HCT116 (cell line): ENCODE data around the gene MYO5C. TPM values are rescaled to one million over a fixed set of nuclear protein-coding genes. Genes with fewer than 3 reads are reported as not detected.

Experiments
- ATAC-seq: fragments of 200-7000 bp; cut with Tn5 transposase; 2 replicates; pipeline ENCODE4 v1.9.1; 2020; ENCODE audit warnings: mild to moderate bottlenecking, moderate library complexity
- BruUV-seq: library from RNA; stranded (reverse); fragments of 400-500 nt; replicated peaks from 2 replicates; lab custom pipeline; 2021; lab: Mats Ljungman, UMichigan
- CTCF ChIA-PET: fragments of 300-600 bp; sonication (Branson Sonifier 250); formaldehyde crosslinking; loops from one replicate; lab custom pipeline; 2021; ENCODE audit warnings: antibody characterized with exemption; lab: Charles Lee
- POLR2A ChIA-PET: fragments of 300-600, 350-600 bp; sonication (Branson Sonifier 250); formaldehyde crosslinking; loops from one replicate; lab custom pipeline; 2021; ENCODE audit warnings: antibody characterized with exemption; lab: Charles Lee
- RAD21 ChIA-PET, 2 experiments: fragments of 300-600 bp; sonication (Branson Sonifier 250); formaldehyde crosslinking; loops; one replicate each; lab custom pipeline; 2023; ENCODE audit warnings: low total read pairs in 2 of 2; ENCODE audit not compliant: uncharacterized antibody in 2 of 2, unreplicated experiment in 2 of 2, low non-redundant PET in 1 of 2; lab: Charles Lee
- DNase-seq: peaks from one replicate; pipeline ENCODE4 v3.0.0-alpha.2; 2010; ENCODE audit warnings: low read depth, low spot score
- H2AFZ ChIP-seq: fragments of 200-600 bp; shearing (Covaris generic), sonication (generic); 2 replicates; pipeline ENCODE4 v1.6.1; 2017; ENCODE audit warnings: low read depth, mixed run types, mixed read lengths, antibody characterized with exemption, low read length; ENCODE audit not compliant: poor library complexity, severe bottlenecking
- H3K27ac ChIP-seq: 2 replicates; pipeline ENCODE4 v1.5.1; 2012; ENCODE audit warnings: low read depth, low read length
- H3K27me3 ChIP-seq: fragments of 200-600 bp; sonication (generic); 2 replicates; pipeline ENCODE4 v1.6.1; 2016; ENCODE audit warnings: mixed run types, low read length, mixed read lengths; ENCODE audit not compliant: insufficient read depth
- H3K36me3 ChIP-seq, 2 experiments: fragments of 200-500 bp in 1 of 2; fragments of 200-600 bp in 1 of 2; sonication (Bioruptor generic) in 1 of 2; sonication (generic) in 1 of 2; 2 replicates each; pipeline versions ENCODE4 v1.5.1 to v1.6.1; 2014 to 2016; ENCODE audit warnings: low read length in 2 of 2, inconsistent platforms in 1 of 2, mixed read lengths in 1 of 2, mixed run types in 1 of 2; ENCODE audit not compliant: insufficient read depth in 2 of 2, control insufficient read depth in 1 of 2
- H3K4me1 ChIP-seq, 2 experiments: fragments of 200-600 bp in 1 of 2; sonication (generic) in 1 of 2; 2 replicates each; pipeline versions ENCODE4 v1.5.1 to v1.6.1; 2012 to 2017; ENCODE audit warnings: low read length in 2 of 2, inconsistent platforms in 1 of 2, mild to moderate bottlenecking in 1 of 2, mixed read lengths in 1 of 2, mixed run types in 1 of 2, moderate library complexity in 1 of 2; ENCODE audit not compliant: insufficient read depth in 2 of 2, control insufficient read depth in 1 of 2
- H3K4me2 ChIP-seq: fragments of 200-600 bp; sonication (generic); 2 replicates; pipeline ENCODE4 v1.6.1; 2017; ENCODE audit warnings: mixed run types, low read length, mixed read lengths
- H3K4me3 ChIP-seq, 2 experiments: fragments of 200-600 bp in 1 of 2; sonication (generic) in 1 of 2; replicated peaks in 1 of 2; 2 replicates each; pipeline ENCODE4 v1.5.1; 2011 to 2016; ENCODE audit warnings: low read length in 2 of 2, control low read depth in 1 of 2, low read depth in 1 of 2, mild to moderate bottlenecking in 1 of 2, mixed read lengths in 1 of 2, mixed run types in 1 of 2
- H3K79me2 ChIP-seq: fragments of 200-600 bp; sonication (generic); 2 replicates; pipeline ENCODE4 v1.6.1; 2017; ENCODE audit warnings: mild to moderate bottlenecking, mixed run types, low read length, moderate library complexity, mixed read lengths; ENCODE audit not compliant: insufficient read depth
- H3K9ac ChIP-seq: fragments of 200-600 bp; sonication (generic); 2 replicates; pipeline ENCODE4 v1.6.1; 2016; ENCODE audit warnings: low read length, mixed read lengths
- H3K9me2 ChIP-seq: fragments of 200-600 bp; sonication (generic), shearing (Covaris generic); 2 replicates; pipeline ENCODE4 v1.6.1; 2017; ENCODE audit warnings: mixed run types, mild to moderate bottlenecking, moderate library complexity; ENCODE audit not compliant: insufficient read depth
- H3K9me3 ChIP-seq, 2 experiments: fragments of 200-500 bp in 1 of 2; fragments of 200-600 bp in 1 of 2; sonication (Bioruptor generic) in 1 of 2; sonication (generic) in 1 of 2; 2 replicates each; pipeline ENCODE4 v1.6.1; 2014 to 2017; ENCODE audit warnings: low read length in 2 of 2, mixed read lengths in 2 of 2, inconsistent platforms in 1 of 2, low read depth in 1 of 2, mild to moderate bottlenecking in 1 of 2, mixed run types in 1 of 2, moderate library complexity in 1 of 2; ENCODE audit not compliant: control insufficient read depth in 1 of 2, insufficient read depth in 1 of 2
- H4K20me1 ChIP-seq: fragments of 200-600 bp; sonication (generic), shearing (Covaris generic); 2 replicates; pipeline ENCODE4 v1.6.1; 2017; ENCODE audit warnings: mixed run types, mild to moderate bottlenecking, moderate library complexity; ENCODE audit not compliant: insufficient read depth
- ATF3 ChIP-seq: IDR thresholded peaks from 2 replicates; pipeline ENCODE4 v1.6.1; 2012
- CBX3 ChIP-seq: IDR thresholded peaks from 2 replicates; pipeline ENCODE4 v1.6.1; 2012; ENCODE audit warnings: low read depth
- CEBPB ChIP-seq: IDR thresholded peaks from 2 replicates; pipeline ENCODE4 v1.6.1; 2012; ENCODE audit warnings: low read depth
- CTCF ChIP-seq, 3 experiments: fragments of 200-600 bp in 1 of 3; sonication (generic) in 1 of 3; IDR thresholded peaks in 2 of 3; conservative IDR thresholded peaks in 1 of 3; 2 replicates each; pipeline ENCODE4 v1.5.1; 2012 to 2017; ENCODE audit warnings: low read depth in 2 of 3, low read length in 2 of 3, antibody characterized with exemption in 1 of 3, borderline replicate concordance in 1 of 3, control low read depth in 1 of 3, mild to moderate bottlenecking in 1 of 3, mixed read lengths in 1 of 3, mixed run types in 1 of 3, moderate library complexity in 1 of 3; ENCODE audit not compliant: insufficient read depth in 1 of 3
- EGR1 ChIP-seq: IDR thresholded peaks from 2 replicates; pipeline ENCODE4 v1.6.1; 2012; ENCODE audit warnings: low read depth
- ELF1 ChIP-seq: IDR thresholded peaks from 2 replicates; pipeline ENCODE4 v1.6.1; 2012; ENCODE audit warnings: low read depth, borderline replicate concordance
- EZH2 ChIP-seq: fragments of 200-600 bp; sonication (generic); IDR thresholded peaks from 2 replicates; pipeline ENCODE4 v1.6.1; 2017; ENCODE audit warnings: antibody characterized with exemption, mixed run types
- EZH2phosphoT487 ChIP-seq: fragments of 200-600 bp; IDR thresholded peaks from 2 replicates; pipeline ENCODE4 v1.6.1; 2018; ENCODE audit warnings: antibody characterized with exemption, borderline replicate concordance
- FOSL1 ChIP-seq: IDR thresholded peaks from 2 replicates; pipeline ENCODE4 v1.6.1; 2012; ENCODE audit warnings: low read depth
- JUND ChIP-seq: IDR thresholded peaks from 2 replicates; pipeline ENCODE4 v1.6.1; 2012
- POLR2AphosphoS5 ChIP-seq: IDR thresholded peaks from 2 replicates; pipeline ENCODE4 v1.6.1; 2011; ENCODE audit warnings: mild to moderate bottlenecking, low read depth, low read length, moderate library complexity
- SP1 ChIP-seq: IDR thresholded peaks from 2 replicates; pipeline ENCODE4 v1.6.1; 2012; ENCODE audit warnings: low read depth
- SRF ChIP-seq: IDR thresholded peaks from 2 replicates; pipeline ENCODE4 v1.6.1; 2012; ENCODE audit warnings: low read depth
- ZFX ChIP-seq: fragments of 450-650 bp; IDR thresholded peaks from 2 replicates; pipeline ENCODE4 v1.6.1; 2017
- intact Hi-C: fragments of 100-400 bp; cut with micrococcal nuclease; formaldehyde crosslinking; loops from 2 replicates; pipeline ENCODE4 v1.10.0; 2022
- total RNA-seq: library from RNA; stranded (reverse); gene quantifications from one replicate; pipeline ENCODE4 v1.2.1, GENCODE V29; 2021; ENCODE audit not compliant: unreplicated experiment
- TF ChIP-seq, protein P1 (sequence below): IDR thresholded peaks from 2 replicates; pipeline ENCODE4 v1.6.1; 2012; ENCODE audit warnings: low read depth

Gene MYO5C
- total RNA-seq, 1 experiment from 2014 or later = 34.0 TPM

DNA sequence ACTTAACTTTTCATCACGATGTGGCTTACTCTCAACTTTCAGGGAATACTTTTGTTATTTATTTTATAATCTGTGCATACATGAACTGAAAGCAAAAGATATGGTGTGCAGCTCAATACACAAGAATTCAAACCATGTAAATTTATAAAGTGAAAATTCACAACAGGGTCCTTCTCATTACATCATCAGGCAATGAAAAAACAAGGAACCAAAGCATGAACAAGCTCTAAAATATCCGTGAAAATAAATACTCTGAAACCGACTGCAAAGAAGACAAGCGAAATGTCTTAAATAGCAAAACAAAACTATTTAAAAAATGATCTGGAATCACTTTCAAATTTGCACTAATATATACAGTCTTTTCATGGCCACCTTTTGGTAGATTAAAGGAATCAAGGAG is 133.3 kb downstream of the MYO5C start:
- CTCF ChIA-PET = no interaction called here
- no peak for ATAC-seq
- Histone ChIP-seq H3K4me2 (no peak overlapping the region), H4K20me1 (no peaks in the 10 kb centered on the region), H3K27me3 (no peaks in the 10 kb centered on the region), H3K9ac (no peak overlapping the region)
- no peak for TF ChIP-seq CTCF (IDR thresholded peaks at IDR 0.05 in 2 of 3, conservative IDR thresholded peaks at IDR 0.05 in 1 of 3; ENCODE audit: borderline replicate concordance in 1 of 3, insufficient read depth in 1 of 3, low read depth in 2 of 3, low read length in 2 of 3)
- TF ChIP-seq EGR1 = no peak
- TF ChIP-seq EZH2phosphoT487 = no peak
- no peak for TF ChIP-seq SP1
- no peak for TF ChIP-seq EZH2
- TF ChIP-seq POLR2AphosphoS5 = no peak
- TF ChIP-seq ATF3 = no peak
- TF ChIP-seq FOSL1 = no peak
- no peak for TF ChIP-seq SRF
- TF ChIP-seq CEBPB = no peak
- no peak for TF ChIP-seq CBX3
- TF ChIP-seq, protein P1, sequence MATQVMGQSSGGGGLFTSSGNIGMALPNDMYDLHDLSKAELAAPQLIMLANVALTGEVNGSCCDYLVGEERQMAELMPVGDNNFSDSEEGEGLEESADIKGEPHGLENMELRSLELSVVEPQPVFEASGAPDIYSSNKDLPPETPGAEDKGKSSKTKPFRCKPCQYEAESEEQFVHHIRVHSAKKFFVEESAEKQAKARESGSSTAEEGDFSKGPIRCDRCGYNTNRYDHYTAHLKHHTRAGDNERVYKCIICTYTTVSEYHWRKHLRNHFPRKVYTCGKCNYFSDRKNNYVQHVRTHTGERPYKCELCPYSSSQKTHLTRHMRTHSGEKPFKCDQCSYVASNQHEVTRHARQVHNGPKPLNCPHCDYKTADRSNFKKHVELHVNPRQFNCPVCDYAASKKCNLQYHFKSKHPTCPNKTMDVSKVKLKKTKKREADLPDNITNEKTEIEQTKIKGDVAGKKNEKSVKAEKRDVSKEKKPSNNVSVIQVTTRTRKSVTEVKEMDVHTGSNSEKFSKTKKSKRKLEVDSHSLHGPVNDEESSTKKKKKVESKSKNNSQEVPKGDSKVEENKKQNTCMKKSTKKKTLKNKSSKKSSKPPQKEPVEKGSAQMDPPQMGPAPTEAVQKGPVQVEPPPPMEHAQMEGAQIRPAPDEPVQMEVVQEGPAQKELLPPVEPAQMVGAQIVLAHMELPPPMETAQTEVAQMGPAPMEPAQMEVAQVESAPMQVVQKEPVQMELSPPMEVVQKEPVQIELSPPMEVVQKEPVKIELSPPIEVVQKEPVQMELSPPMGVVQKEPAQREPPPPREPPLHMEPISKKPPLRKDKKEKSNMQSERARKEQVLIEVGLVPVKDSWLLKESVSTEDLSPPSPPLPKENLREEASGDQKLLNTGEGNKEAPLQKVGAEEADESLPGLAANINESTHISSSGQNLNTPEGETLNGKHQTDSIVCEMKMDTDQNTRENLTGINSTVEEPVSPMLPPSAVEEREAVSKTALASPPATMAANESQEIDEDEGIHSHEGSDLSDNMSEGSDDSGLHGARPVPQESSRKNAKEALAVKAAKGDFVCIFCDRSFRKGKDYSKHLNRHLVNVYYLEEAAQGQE = no peak
- no peak for TF ChIP-seq JUND
- no peak for TF ChIP-seq ZFX
- no peak for TF ChIP-seq ELF1
- TF ChIP-seq, all 23 proteins: peak for 0
- H3K9me3 ChIP-seq = no peaks in the 10 kb centered on the region
- RAD21 ChIA-PET = no interaction called here
- H3K4me1 ChIP-seq = no peaks in the 10 kb centered on the region
- DNase-seq = no peak
- intact Hi-C loops = no loop called here
- no peak overlapping the region for H3K4me3 ChIP-seq
- POLR2A ChIA-PET = no interaction called here
- H3K79me2 ChIP-seq = 0 out of 2 replicates have a peak, but pooled peaks cover 3% of the 10 kb centered on the region
- BruUV-seq = no TSS peak
- no peak overlapping the region for H2AFZ ChIP-seq
- no peaks in the 10 kb centered on the region for H3K9me2 ChIP-seq
- H3K27ac ChIP-seq = no peak overlapping the region
- H3K36me3 ChIP-seq = no peaks in the 10 kb centered on the region
